DND-41 (cell line): ENCODE data around the gene TAOK1.

Source experiments
- ATAC-seq: fragments of 200-7000 bp; cut with Tn5 transposase; 3 replicates; pipeline ENCODE4 v1.9.1; 2021; ENCODE audit warnings: low read depth; ENCODE audit not compliant: insufficient read depth
- DNase-seq: peaks from one replicate; pipeline ENCODE4 v3.0.0-alpha.2; 2020
- H2AFZ ChIP-seq: 2 replicates; pipeline ENCODE4 v1.6.0; 2012; ENCODE audit warnings: low read depth, low read length
- H3K27ac ChIP-seq: 2 replicates; pipeline ENCODE4 v1.5.1; 2012; ENCODE audit warnings: low read length, inconsistent platforms
- H3K27me3 ChIP-seq: fragments of 200-600 bp; sonication (generic); 2 replicates; pipeline ENCODE4 v1.6.0; 2012; ENCODE audit warnings: low read length, mild to moderate bottlenecking, inconsistent platforms; ENCODE audit not compliant: insufficient read depth, poor library complexity
- H3K36me3 ChIP-seq: 2 replicates; pipeline ENCODE4 v1.5.1; 2012; ENCODE audit warnings: low read length, inconsistent platforms; ENCODE audit not compliant: insufficient read depth
- H3K4me1 ChIP-seq: 2 replicates; pipeline ENCODE4 v1.5.1; 2012; ENCODE audit warnings: mild to moderate bottlenecking, low read length; ENCODE audit not compliant: insufficient read depth
- H3K4me2 ChIP-seq: 2 replicates; pipeline ENCODE4 v1.6.0; 2012; ENCODE audit warnings: mild to moderate bottlenecking, moderate library complexity, low read length, inconsistent platforms; ENCODE audit not compliant: insufficient read depth
- H3K4me3 ChIP-seq, 2 experiments: fragments of 200-600 bp in 1 of 2; shearing (Covaris generic) in 1 of 2; 2 replicates each; pipeline ENCODE4 v1.5.1; 2012 to 2016; ENCODE audit warnings: inconsistent platforms in 2 of 2, low read length in 2 of 2, mild to moderate bottlenecking in 2 of 2, low read depth in 1 of 2, moderate library complexity in 1 of 2
- H3K79me2 ChIP-seq: 2 replicates; pipeline ENCODE4 v1.6.0; 2012; ENCODE audit warnings: low read length, inconsistent platforms; ENCODE audit not compliant: insufficient read depth
- H3K9ac ChIP-seq: 2 replicates; pipeline ENCODE4 v1.6.0; 2012; ENCODE audit warnings: low read depth, mild to moderate bottlenecking, inconsistent platforms, low read length, moderate library complexity
- H3K9me3 ChIP-seq: 2 replicates; pipeline ENCODE4 v1.5.1; 2012; ENCODE audit warnings: low read length, moderate library complexity, mild to moderate bottlenecking, inconsistent platforms; ENCODE audit not compliant: insufficient read depth, severe bottlenecking
- H4K20me1 ChIP-seq: 2 replicates; pipeline ENCODE4 v1.6.0; 2012; ENCODE audit warnings: low read length; ENCODE audit not compliant: insufficient read depth
- EZH2 ChIP-seq: IDR thresholded peaks from 3 replicates; pipeline ENCODE4 v1.6.1; 2012; ENCODE audit warnings: borderline replicate concordance, low read depth, mild to moderate bottlenecking, moderate library complexity, low read length, inconsistent platforms; ENCODE audit not compliant: severe bottlenecking
- TF ChIP-seq, protein P1 (sequence below): IDR thresholded peaks from 2 replicates; pipeline ENCODE4 v1.5.1; 2012; ENCODE audit warnings: borderline replicate concordance, low read length, moderate library complexity, mild to moderate bottlenecking; ENCODE audit not compliant: poor library complexity, severe bottlenecking; ENCODE audit errors: extremely low read depth

Gene TAOK1

DNA sequence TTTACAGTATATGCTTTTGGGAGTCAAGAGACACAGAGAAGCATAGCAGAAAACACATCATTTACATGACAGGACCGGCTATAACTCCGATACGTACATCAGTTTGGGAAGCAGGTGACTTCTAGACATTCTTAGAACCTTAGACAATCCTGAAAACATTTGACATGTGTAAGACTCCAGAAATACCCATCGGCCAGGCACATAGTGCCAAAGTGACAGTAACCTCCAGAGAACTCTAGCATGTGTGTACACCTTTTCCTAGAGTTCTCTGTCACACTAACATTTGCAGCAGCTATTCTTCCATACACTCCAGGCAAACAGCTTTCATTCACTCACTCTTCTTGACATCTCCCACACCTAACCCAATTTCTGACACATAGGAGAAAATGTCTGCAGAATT, 3.4 kb upstream of the TAOK1 start:
- no peak overlapping the region for H3K4me2 ChIP-seq

DNA sequence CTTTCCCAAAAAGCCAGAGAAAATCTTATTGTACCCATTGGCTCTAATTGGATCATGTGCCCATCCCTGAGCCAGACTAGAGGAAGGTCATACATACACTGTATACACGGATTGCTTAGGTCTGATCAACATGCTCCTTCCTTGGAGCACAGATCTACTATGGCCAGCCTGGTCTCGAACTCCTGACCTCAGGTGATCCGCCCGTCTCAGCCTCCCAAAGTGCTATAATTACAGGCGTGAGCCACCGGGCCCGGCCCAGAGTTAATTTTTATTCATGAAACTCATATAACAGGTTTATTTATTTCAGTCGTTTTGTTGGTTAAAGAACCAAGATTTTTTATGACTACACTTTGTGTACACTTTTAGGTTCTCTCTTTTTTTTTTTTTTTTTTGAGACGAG, 1.2 kb upstream of the TAOK1 start:
- no peak for DNase-seq
- Histone ChIP-seq H3K4me1 (peaks cover 38% of the 10 kb centered on the region), H4K20me1 (peaks cover 10% of the 10 kb centered on the region; the same call in 1 of the 2 replicates), H3K9ac (no peak overlapping the region), H3K27me3 (no peaks in the 10 kb centered on the region), H3K4me3 (no peak overlapping the region), H3K36me3 (no peaks in the 10 kb centered on the region; the same call in 1 of the 2 replicates), H3K9me3 (no peaks in the 10 kb centered on the region), H3K4me2 (peak overlapping the region; percentile 65), H3K27ac (no peak overlapping the region), H3K79me2 (peaks cover 43% of the 10 kb centered on the region), H2AFZ (no peak overlapping the region)
- no peak for ATAC-seq
- TF ChIP-seq, protein P1, sequence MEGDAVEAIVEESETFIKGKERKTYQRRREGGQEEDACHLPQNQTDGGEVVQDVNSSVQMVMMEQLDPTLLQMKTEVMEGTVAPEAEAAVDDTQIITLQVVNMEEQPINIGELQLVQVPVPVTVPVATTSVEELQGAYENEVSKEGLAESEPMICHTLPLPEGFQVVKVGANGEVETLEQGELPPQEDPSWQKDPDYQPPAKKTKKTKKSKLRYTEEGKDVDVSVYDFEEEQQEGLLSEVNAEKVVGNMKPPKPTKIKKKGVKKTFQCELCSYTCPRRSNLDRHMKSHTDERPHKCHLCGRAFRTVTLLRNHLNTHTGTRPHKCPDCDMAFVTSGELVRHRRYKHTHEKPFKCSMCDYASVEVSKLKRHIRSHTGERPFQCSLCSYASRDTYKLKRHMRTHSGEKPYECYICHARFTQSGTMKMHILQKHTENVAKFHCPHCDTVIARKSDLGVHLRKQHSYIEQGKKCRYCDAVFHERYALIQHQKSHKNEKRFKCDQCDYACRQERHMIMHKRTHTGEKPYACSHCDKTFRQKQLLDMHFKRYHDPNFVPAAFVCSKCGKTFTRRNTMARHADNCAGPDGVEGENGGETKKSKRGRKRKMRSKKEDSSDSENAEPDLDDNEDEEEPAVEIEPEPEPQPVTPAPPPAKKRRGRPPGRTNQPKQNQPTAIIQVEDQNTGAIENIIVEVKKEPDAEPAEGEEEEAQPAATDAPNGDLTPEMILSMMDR = no peak

More for the DNA sequence above, 3.4 kb upstream of the TAOK1 start:
- H3K79me2 ChIP-seq = peaks cover 22% of the 10 kb centered on the region
- no peak overlapping the region for H2AFZ ChIP-seq
- no peak for ATAC-seq
- TF ChIP-seq, protein P1 = no peak
- no peak for TF ChIP-seq EZH2
- no peak overlapping the region for H3K27ac ChIP-seq
- no peak for DNase-seq
- no peak overlapping the region for H3K4me3 ChIP-seq
- H3K9ac ChIP-seq = no peak overlapping the region
- no peaks in the 10 kb centered on the region for H3K27me3 ChIP-seq
- H4K20me1 ChIP-seq = peaks cover 6% of the 10 kb centered on the region; the same call in 1 of the 2 replicates
- H3K9me3 ChIP-seq = no peaks in the 10 kb centered on the region
- peaks cover 17% of the 10 kb centered on the region for H3K4me1 ChIP-seq
- no peaks in the 10 kb centered on the region; the same call in 1 of the 2 replicates for H3K36me3 ChIP-seq

DNA sequence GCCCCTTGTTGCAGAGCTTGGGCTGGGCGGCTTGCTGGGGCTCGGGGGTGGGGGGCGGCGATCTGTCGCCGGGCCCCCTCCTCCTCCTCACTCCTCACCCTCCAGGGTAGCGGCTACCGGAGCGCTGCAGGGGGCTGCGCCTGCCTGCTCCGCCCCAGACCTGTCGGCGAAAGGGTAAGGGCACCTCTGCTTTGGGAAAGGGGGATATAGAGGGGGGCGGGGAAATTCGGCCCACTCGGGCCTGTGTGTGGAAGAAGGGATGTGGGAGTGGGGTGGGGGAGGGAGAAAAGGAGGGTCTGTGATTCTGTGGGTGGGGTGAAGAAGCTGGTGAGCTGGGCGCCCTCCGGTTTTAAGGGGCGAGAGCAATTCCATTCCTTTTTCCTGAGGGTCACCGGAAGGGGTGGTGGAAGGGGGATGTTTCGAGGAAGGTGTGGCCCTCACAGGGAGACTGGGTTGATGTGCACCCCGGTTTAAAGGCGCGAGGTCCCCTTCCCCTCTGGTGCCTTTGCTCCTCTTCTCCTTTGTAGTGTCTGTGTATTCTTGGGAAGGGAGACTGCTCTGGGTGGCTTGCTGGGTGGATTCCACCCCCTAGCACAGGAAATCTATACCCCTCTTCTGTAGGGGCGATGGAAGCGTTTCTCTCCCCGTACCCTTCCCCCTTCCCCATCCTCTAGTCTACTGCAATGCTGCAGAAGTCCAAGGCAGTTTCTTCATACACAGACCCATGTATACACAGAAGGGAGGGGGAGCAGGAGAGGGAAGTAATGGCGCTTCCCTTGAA, 878 bp downstream of the TAOK1 start:
- TF ChIP-seq EZH2 = no peak
- TF ChIP-seq, protein P1 = no peak
- Histone ChIP-seq H3K27me3 (no peaks in the 10 kb centered on the region), H3K9me3 (no peaks in the 10 kb centered on the region), H3K4me3 (peak overlapping the region; percentile 88 to 92), H3K4me1 (peaks cover 38% of the 10 kb centered on the region), H3K27ac (peak overlapping the region; percentile 71), H4K20me1 (peaks cover 20% of the 10 kb centered on the region; the same call in 1 of the 2 replicates), H3K36me3 (no peaks in the 10 kb centered on the region; the same call in 1 of the 2 replicates), H2AFZ (peak overlapping the region; percentile 71), H3K79me2 (peaks cover 64% of the 10 kb centered on the region), H3K9ac (peak overlapping the region; percentile 82), H3K4me2 (peak overlapping the region; percentile 83)
- ATAC-seq (peak; percentile 50), DNase-seq (peak; percentile 31)
